WTC11 (cell line): ENCODE results near the gene RGS13. TPM values are rescaled to one million over a fixed set of nuclear protein-coding genes. Genes with fewer than 3 reads are reported as not detected.

Experiments
- ATAC-seq: fragments of 200-7000 bp; cut with Tn5 transposase; 2 replicates; pipeline ENCODE4 v1.10.0; 2021; ENCODE audit warnings: mild to moderate bottlenecking, moderate library complexity
- CTCF ChIA-PET: fragments of 300-600 bp; sonication (Branson Sonifier 250); formaldehyde crosslinking; loops from one replicate; lab custom pipeline; 2021; ENCODE audit warnings: antibody characterized with exemption; lab: Charles Lee
- POLR2A ChIA-PET: fragments of 350-600 bp; sonication (Branson Sonifier 250); formaldehyde crosslinking; loops from one replicate; lab custom pipeline; 2021; ENCODE audit warnings: antibody characterized with exemption; lab: Charles Lee
- DNase-seq: peaks from one replicate; pipeline ENCODE4 v3.0.0; 2021; ENCODE audit warnings: low spot score
- H3K27ac Mint-ChIP-seq: 2 replicates; pipeline ENCODE4 v1.8.0; 2021; ENCODE audit warnings: mixed read lengths
- H3K27me3 Mint-ChIP-seq: 2 replicates; pipeline ENCODE4 v1.8.0; 2021; ENCODE audit warnings: low read depth, mild to moderate bottlenecking, moderate library complexity, mixed read lengths
- H3K36me3 Mint-ChIP-seq: 2 replicates; pipeline ENCODE4 v1.8.0; 2021; ENCODE audit warnings: mixed read lengths
- H3K4me1 Mint-ChIP-seq: 2 replicates; pipeline ENCODE4 v1.8.0; 2022; ENCODE audit warnings: mixed read lengths
- H3K4me3 Mint-ChIP-seq: 2 replicates; pipeline ENCODE4 v1.8.0; 2021; ENCODE audit warnings: mild to moderate bottlenecking, moderate library complexity, mixed read lengths
- H3K9me3 Mint-ChIP-seq: 2 replicates; pipeline ENCODE4 v1.8.0; 2021; ENCODE audit warnings: mixed read lengths
- ATF3 ChIP-seq: sonication (generic); formaldehyde crosslinking; conservative IDR thresholded peaks from 2 replicates; pipeline ENCODE4 v1.8.1; 2022; ENCODE audit warnings: mild to moderate bottlenecking, missing genetic modification reagents
- EMX1 ChIP-seq: fragments of 250-450 bp; sonication (Bioruptor Pico); IDR thresholded peaks from 2 replicates; pipeline ENCODE4 v1.8.0; 2021; ENCODE audit warnings: mild to moderate bottlenecking
- FOXP1 ChIP-seq: sonication (generic); formaldehyde crosslinking; IDR thresholded peaks from 2 replicates; pipeline ENCODE4 v1.8.0; 2022; ENCODE audit warnings: missing genetic modification reagents, mild to moderate bottlenecking, moderate library complexity, borderline replicate concordance
- KAT7 ChIP-seq: sonication (generic); formaldehyde crosslinking; IDR thresholded peaks from 2 replicates; pipeline ENCODE4 v1.8.1; 2023; ENCODE audit warnings: missing genetic modification reagents, mild to moderate bottlenecking, borderline replicate concordance
- MXD4 ChIP-seq: fragments of 250-450 bp; sonication (Bioruptor Pico); IDR thresholded peaks from 2 replicates; pipeline ENCODE4 v1.8.0; 2021; ENCODE audit warnings: mild to moderate bottlenecking, moderate library complexity, borderline replicate concordance
- NR1H2 ChIP-seq: sonication (generic); formaldehyde crosslinking; IDR thresholded peaks from 2 replicates; pipeline ENCODE4 v1.9.0; 2021; ENCODE audit warnings: mild to moderate bottlenecking, moderate library complexity, missing genetic modification reagents
- PRDM15 ChIP-seq: sonication (generic); formaldehyde crosslinking; IDR thresholded peaks from 2 replicates; pipeline ENCODE4 v1.8.0; 2022; ENCODE audit warnings: missing genetic modification reagents
- SP1 ChIP-seq: sonication (generic); formaldehyde crosslinking; conservative IDR thresholded peaks from 2 replicates; pipeline ENCODE4 v1.8.1; 2022; ENCODE audit warnings: missing genetic modification reagents
- ZNF121 ChIP-seq: sonication (generic); formaldehyde crosslinking; IDR thresholded peaks from 2 replicates; pipeline ENCODE4 v1.8.0; 2023; ENCODE audit warnings: missing genetic modification reagents
- ZNF138 ChIP-seq: sonication (generic); formaldehyde crosslinking; conservative IDR thresholded peaks from 2 replicates; pipeline ENCODE4 v1.8.1; 2022; ENCODE audit warnings: mild to moderate bottlenecking, moderate library complexity, missing genetic modification reagents
- ZNF317 ChIP-seq: sonication (generic); formaldehyde crosslinking; IDR thresholded peaks from 2 replicates; pipeline ENCODE4 v1.8.1; 2023; ENCODE audit warnings: low read depth, mild to moderate bottlenecking, moderate library complexity, missing genetic modification reagents, borderline replicate concordance
- ZNF423 ChIP-seq: fragments of 250-450 bp; sonication (Bioruptor Pico); IDR thresholded peaks from 2 replicates; pipeline ENCODE4 v2.1.2; 2022; ENCODE audit warnings: mild to moderate bottlenecking, moderate library complexity
- ZNF512 ChIP-seq: sonication (generic); formaldehyde crosslinking; IDR thresholded peaks from 2 replicates; pipeline ENCODE4 v1.8.1; 2022; ENCODE audit warnings: missing genetic modification reagents, borderline replicate concordance
- ZNF532 ChIP-seq: fragments of 250-450 bp; sonication (Bioruptor Pico); IDR thresholded peaks from 2 replicates; pipeline ENCODE4 v1.9.0; 2021; ENCODE audit warnings: mild to moderate bottlenecking, borderline replicate concordance
- total RNA-seq: library from RNA; stranded (reverse); gene quantifications from 3 replicates; pipeline ENCODE4 v1.2.3, GENCODE V29; 2021
- TF ChIP-seq, protein P1 (sequence below): sonication (generic); formaldehyde crosslinking; IDR thresholded peaks from 2 replicates; pipeline ENCODE4 v1.8.1; 2022; ENCODE audit warnings: mild to moderate bottlenecking, missing genetic modification reagents, moderate library complexity, borderline replicate concordance
- TF ChIP-seq, protein P2 (sequence below): sonication (generic); formaldehyde crosslinking; IDR thresholded peaks from 2 replicates; pipeline ENCODE4 v1.8.0; 2022; ENCODE audit warnings: mild to moderate bottlenecking, missing genetic modification reagents
- TF ChIP-seq, protein P3 (sequence below): sonication (generic); formaldehyde crosslinking; IDR thresholded peaks from 2 replicates; pipeline ENCODE4 v1.8.1; 2023; ENCODE audit warnings: mild to moderate bottlenecking, missing genetic modification reagents
- TF ChIP-seq, protein P4 (sequence below): fragments of 250-450 bp; sonication (Bioruptor Pico); IDR thresholded peaks from 2 replicates; pipeline ENCODE4 v2.1.2; 2022; ENCODE audit warnings: mild to moderate bottlenecking, moderate library complexity

RGS13 gene
- total RNA-seq, 1 experiment from 2014 or later = not detected

DNA sequence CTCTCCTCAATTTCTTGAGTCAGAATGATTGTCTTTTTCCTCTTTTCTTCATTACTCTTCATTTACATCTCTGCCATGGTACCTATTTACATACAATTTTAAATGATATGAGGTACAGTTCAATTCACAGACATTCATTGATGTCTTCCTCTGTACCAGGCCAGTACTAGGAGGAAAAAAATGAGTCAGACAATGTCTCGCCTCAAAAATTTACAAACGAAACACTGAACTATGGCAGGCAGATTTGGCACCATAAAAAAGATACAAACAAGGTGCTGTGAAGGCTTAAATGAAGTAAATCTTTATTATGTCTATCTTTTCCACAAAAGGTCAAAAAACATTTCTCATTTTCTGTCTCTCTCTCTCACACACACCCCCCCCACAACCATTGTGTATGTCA, 71.0 kb downstream of the RGS13 start:
- peaks cover 3% of the 10 kb centered on the region; the same call in 1 of the 2 replicates for H3K4me1 Mint-ChIP-seq
- H3K27me3 Mint-ChIP-seq = no peaks in the 10 kb centered on the region
- ATAC-seq (no peak), DNase-seq (no peak)
- ChIA-PET CTCF (no interaction called here), POLR2A (no interaction called here)
- no peaks in the 10 kb centered on the region for H3K9me3 Mint-ChIP-seq
- H3K36me3 Mint-ChIP-seq = no peaks in the 10 kb centered on the region
- no peak overlapping the region for H3K4me3 Mint-ChIP-seq
- H3K27ac Mint-ChIP-seq = no peak overlapping the region
- TF ChIP-seq PRDM15 (CRISPR knock-in tag) (no peak), ZNF317 (CRISPR knock-in tag) (no peak), ATF3 (CRISPR knock-in tag) (no peak), ZNF532 (CRISPR knock-in tag) (no peak), ZNF121 (CRISPR knock-in tag) (no peak), SP1 (no peak), ZNF138 (CRISPR knock-in tag) (no peak), MXD4 (CRISPR knock-in tag) (no peak), KAT7 (no peak), EMX1 (CRISPR knock-in tag) (no peak), ZNF423 (CRISPR knock-in tag) (no peak), NR1H2 (CRISPR knock-in tag) (no peak), FOXP1 (no peak), ZNF512 (CRISPR knock-in tag) (no peak)
- TF ChIP-seq, protein P1, sequence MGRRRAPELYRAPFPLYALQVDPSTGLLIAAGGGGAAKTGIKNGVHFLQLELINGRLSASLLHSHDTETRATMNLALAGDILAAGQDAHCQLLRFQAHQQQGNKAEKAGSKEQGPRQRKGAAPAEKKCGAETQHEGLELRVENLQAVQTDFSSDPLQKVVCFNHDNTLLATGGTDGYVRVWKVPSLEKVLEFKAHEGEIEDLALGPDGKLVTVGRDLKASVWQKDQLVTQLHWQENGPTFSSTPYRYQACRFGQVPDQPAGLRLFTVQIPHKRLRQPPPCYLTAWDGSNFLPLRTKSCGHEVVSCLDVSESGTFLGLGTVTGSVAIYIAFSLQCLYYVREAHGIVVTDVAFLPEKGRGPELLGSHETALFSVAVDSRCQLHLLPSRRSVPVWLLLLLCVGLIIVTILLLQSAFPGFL (CRISPR knock-in tag) = no peak
- TF ChIP-seq, protein P2, sequence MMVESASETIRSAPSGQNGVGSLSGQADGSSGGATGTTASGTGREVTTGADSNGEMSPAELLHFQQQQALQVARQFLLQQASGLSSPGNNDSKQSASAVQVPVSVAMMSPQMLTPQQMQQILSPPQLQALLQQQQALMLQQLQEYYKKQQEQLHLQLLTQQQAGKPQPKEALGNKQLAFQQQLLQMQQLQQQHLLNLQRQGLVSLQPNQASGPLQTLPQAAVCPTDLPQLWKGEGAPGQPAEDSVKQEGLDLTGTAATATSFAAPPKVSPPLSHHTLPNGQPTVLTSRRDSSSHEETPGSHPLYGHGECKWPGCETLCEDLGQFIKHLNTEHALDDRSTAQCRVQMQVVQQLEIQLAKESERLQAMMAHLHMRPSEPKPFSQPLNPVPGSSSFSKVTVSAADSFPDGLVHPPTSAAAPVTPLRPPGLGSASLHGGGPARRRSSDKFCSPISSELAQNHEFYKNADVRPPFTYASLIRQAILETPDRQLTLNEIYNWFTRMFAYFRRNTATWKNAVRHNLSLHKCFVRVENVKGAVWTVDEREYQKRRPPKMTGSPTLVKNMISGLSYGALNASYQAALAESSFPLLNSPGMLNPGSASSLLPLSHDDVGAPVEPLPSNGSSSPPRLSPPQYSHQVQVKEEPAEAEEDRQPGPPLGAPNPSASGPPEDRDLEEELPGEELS = no peak
- TF ChIP-seq, protein P3, sequence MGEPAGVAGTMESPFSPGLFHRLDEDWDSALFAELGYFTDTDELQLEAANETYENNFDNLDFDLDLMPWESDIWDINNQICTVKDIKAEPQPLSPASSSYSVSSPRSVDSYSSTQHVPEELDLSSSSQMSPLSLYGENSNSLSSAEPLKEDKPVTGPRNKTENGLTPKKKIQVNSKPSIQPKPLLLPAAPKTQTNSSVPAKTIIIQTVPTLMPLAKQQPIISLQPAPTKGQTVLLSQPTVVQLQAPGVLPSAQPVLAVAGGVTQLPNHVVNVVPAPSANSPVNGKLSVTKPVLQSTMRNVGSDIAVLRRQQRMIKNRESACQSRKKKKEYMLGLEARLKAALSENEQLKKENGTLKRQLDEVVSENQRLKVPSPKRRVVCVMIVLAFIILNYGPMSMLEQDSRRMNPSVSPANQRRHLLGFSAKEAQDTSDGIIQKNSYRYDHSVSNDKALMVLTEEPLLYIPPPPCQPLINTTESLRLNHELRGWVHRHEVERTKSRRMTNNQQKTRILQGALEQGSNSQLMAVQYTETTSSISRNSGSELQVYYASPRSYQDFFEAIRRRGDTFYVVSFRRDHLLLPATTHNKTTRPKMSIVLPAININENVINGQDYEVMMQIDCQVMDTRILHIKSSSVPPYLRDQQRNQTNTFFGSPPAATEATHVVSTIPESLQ (CRISPR knock-in tag) = no peak
- TF ChIP-seq, protein P4, sequence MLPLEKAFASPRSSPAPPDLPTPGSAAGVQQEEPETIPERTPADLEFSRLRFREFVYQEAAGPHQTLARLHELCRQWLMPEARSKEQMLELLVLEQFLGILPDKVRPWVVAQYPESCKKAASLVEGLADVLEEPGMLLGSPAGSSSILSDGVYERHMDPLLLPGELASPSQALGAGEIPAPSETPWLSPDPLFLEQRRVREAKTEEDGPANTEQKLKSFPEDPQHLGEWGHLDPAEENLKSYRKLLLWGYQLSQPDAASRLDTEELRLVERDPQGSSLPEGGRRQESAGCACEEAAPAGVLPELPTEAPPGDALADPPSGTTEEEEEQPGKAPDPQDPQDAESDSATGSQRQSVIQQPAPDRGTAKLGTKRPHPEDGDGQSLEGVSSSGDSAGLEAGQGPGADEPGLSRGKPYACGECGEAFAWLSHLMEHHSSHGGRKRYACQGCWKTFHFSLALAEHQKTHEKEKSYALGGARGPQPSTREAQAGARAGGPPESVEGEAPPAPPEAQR (CRISPR knock-in tag) = no peak
